Prostate gland (tissue), 2 donors: Measurements from ENCODE around the gene TXNL4A.

Source experiments
- POLR2A ChIP-seq: fragments of 450-650 bp; IDR thresholded peaks from one replicate; pipeline ENCODE4 v1.6.1; 2016; ENCODE audit warnings: antibody characterized with exemption, mild to moderate bottlenecking
- POLR2AphosphoS5 ChIP-seq: sonication (generic); formaldehyde crosslinking; IDR thresholded peaks from one replicate; pipeline ENCODE4 v1.6.1; 2017; ENCODE audit warnings: antibody characterized with exemption
- TF ChIP-seq, protein P1 (sequence below), 4 experiments: fragments of 200-600 bp in 2 of 4; fragments of 450-650 bp in 2 of 4; sonication (generic) in 2 of 4; IDR thresholded peaks; 1 replicate in 3 of 4; 2 replicates in 1 of 4; pipeline ENCODE4 v1.5.1; 2016 to 2019; ENCODE audit warnings: antibody characterized with exemption in 4 of 4, mild to moderate bottlenecking in 2 of 4, moderate library complexity in 2 of 4

DNA sequence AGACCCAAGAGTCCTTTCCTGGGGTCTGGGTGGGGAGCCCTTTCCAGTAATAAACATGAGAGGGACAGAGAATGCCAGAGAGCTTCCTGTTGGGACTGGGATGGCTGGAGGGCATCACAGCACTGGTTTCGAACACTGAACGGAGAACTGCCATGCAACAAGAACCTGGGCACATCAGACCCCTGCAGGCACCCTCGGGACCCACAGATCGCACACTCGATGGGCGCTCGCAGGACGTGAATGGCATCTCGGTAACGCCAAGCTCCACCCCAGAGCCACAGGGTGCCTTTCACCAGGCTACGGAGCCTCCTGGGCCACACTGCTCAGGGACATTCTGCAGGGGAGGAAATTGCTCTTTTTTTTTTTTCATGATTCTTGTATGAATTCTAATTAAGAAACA lies 62.1 kb downstream of the TXNL4A start:
- TF ChIP-seq, protein P1, sequence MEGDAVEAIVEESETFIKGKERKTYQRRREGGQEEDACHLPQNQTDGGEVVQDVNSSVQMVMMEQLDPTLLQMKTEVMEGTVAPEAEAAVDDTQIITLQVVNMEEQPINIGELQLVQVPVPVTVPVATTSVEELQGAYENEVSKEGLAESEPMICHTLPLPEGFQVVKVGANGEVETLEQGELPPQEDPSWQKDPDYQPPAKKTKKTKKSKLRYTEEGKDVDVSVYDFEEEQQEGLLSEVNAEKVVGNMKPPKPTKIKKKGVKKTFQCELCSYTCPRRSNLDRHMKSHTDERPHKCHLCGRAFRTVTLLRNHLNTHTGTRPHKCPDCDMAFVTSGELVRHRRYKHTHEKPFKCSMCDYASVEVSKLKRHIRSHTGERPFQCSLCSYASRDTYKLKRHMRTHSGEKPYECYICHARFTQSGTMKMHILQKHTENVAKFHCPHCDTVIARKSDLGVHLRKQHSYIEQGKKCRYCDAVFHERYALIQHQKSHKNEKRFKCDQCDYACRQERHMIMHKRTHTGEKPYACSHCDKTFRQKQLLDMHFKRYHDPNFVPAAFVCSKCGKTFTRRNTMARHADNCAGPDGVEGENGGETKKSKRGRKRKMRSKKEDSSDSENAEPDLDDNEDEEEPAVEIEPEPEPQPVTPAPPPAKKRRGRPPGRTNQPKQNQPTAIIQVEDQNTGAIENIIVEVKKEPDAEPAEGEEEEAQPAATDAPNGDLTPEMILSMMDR (IDR thresholded peaks at IDR 0.05): no peak
- TF ChIP-seq POLR2A (no peak), POLR2AphosphoS5 (no peak)
